Left renal pelvis (tissue), 4 donors: ENCODE results near the gene ADAMTS20. TPM values are rescaled to one million over a fixed set of nuclear protein-coding genes. Genes with fewer than 3 reads are reported as not detected.
A peak's percentile ranks its signal among the peaks of the same experiment; 100 is the strongest.

ENCODE experiments used
- DNase-seq, 4 donors: peaks; one replicate each; pipeline ENCODE4 v3.0.0-alpha.2; 2013; ENCODE audit warnings: low read depth in 4 of 4, low spot score in 3 of 4
- polyA plus RNA-seq, 4 donors: library from polyadenylated mRNA; unstranded; fragments of 120-200 nt; gene quantifications; one replicate each; pipeline ENCODE4 v1.2.1, GENCODE V29; 2013; ENCODE audit not compliant: insufficient read length in 4 of 4

Gene ADAMTS20
- polyA plus RNA-seq, 4 donors: 0.35 to 0.99 (median 0.75) TPM

DNA sequence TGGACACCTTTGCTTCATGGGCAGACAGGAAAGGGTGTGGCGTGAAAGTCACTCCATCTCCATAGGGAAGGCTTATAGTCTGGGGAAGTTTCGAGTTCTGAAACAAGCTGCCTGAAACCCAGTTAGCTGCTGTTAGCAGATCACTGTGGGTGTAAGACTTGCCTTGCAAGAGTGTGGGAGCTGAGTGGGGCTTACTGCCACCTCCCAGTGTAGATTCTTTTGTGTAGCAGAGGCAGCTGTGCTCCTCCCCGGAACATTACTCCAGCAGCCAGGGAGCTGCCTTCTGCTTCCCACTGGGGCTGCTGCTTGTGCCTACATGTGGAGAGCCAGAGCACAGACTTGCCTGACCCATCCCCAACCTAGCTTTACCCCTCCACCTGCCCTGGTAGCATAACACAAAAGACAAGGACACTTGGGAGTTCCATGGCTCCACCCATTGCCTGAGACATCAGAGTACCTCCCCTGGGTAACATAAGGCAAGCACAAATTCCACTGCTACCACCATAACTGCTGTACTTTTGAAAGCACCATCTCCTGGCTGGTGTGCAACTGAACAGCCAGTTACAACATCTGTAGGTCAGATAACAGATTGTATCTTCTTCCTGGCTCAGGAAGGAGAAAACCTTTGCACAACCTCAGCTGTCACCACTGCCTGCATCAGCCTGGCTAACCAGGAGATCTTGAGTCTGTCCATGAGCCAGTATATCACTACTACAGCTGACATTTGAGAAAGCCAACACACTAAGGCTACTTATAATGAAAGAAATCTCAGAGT, 69.5 kb downstream of the ADAMTS20 start:
- DNase-seq: no peak

- no peak for DNase-seq
These were observed 71.4 kb downstream of the ADAMTS20 start for GRCh38 chr12:43480591-43480990.

- no peak for DNase-seq
These were observed 89.3 kb downstream of the ADAMTS20 start for GRCh38 chr12:43462741-43463140.

GRCh38 chr12:43462080-43462479, 89.9 kb downstream of the ADAMTS20 start:
- no peak for DNase-seq

DNA sequence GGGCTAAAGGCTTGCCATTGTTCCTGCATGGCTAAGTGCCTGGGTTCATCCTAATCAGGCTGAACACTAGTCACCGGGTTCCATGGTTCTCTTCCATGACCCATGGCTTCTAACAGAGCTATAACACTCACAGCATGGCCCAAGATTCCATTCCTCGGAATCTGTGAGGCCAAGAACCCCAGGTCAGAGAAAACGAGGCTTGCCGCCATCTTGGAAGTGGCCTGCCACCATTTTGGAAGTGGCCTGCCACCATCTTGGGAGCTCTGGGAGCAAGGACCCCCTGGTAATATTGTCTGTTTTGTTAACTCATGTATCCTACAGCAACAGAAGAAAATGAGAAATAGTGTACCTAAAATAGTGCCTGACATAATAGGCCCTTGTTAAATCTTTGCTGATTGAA, 92.7 kb downstream of the ADAMTS20 start:
- DNase-seq: no peak

GRCh38 chr12:43453761-43454160, 98.2 kb downstream of the ADAMTS20 start:
- DNase-seq: no peak

DNA sequence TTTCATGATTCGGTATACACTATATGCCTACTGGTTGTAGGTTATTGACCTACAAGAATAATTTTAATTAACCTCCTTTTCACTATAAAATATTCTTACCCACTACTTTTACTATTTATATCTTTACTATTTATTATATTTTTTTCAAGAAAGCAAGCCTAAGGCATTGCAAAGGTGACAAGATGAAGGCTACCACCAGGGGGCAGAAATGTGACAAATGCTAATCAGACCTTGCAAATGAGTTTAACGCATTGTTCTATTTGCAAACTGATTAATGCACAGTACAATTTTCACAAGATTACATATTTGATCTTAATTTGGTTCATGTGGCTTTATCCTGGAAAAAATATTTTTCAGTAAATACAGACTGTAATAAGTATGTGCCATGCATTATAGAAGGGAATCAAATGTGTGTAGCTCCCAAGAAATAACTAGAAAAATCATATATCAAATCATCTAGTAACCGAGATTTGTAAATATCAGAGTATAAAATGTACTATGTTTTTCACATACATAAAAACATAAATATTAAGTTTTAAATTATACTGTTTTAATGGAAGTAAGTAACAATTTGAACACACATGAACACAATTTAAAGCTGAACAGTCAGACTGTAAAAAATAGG, 107.0 kb downstream of the ADAMTS20 start:
- peak in 3 of 4 donors; percentile 5 to 16 (median 15) for DNase-seq

GRCh38 chr12:43436597-43436996, 115.4 kb downstream of the ADAMTS20 start:
- DNase-seq: no peak

DNA sequence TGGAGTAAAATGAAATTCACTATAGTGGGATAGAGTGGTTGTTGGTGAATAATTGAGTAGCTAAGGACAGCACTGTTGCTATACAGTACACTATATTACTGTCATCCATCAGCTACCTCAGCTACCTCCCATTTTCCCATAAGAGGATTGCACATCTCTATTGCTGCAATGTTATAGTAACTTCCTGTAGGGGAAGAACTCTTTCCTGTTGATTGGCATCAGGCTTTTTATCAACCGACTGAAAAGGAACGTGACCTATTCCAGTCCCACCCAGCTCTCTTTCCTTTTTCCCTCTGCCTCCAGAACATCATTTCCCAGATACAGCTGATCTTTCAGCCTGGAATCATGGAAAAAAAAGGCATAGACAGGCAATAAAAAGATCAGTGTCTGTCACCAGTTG, 117.4 kb downstream of the ADAMTS20 start:
- DNase-seq: no peak

- no peak for DNase-seq
These were observed 123.9 kb downstream of the ADAMTS20 start for GRCh38 chr12:43428088-43428600.

GRCh38 chr12:43425361-43425760, 126.6 kb downstream of the ADAMTS20 start:
- no peak for DNase-seq

DNA sequence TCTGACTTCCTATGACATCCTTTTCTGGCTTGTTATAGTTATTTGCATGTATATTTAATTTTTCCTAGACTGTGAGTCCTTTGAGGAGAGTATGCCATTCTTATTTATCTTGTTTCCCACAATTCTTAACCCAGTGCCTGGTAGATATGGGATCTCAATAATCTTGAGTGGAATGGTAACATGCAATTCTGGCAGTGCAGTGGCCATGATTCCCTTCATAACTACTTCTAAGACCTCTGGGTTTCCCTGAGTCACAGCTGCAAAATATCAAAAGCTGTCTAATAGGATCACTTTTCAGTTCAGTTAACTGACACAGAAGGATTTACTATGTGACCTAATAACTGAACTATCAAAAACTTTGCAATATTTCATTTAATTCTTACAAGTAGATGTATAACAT, 135.0 kb downstream of the ADAMTS20 start:
- DNase-seq: no peak

DNA sequence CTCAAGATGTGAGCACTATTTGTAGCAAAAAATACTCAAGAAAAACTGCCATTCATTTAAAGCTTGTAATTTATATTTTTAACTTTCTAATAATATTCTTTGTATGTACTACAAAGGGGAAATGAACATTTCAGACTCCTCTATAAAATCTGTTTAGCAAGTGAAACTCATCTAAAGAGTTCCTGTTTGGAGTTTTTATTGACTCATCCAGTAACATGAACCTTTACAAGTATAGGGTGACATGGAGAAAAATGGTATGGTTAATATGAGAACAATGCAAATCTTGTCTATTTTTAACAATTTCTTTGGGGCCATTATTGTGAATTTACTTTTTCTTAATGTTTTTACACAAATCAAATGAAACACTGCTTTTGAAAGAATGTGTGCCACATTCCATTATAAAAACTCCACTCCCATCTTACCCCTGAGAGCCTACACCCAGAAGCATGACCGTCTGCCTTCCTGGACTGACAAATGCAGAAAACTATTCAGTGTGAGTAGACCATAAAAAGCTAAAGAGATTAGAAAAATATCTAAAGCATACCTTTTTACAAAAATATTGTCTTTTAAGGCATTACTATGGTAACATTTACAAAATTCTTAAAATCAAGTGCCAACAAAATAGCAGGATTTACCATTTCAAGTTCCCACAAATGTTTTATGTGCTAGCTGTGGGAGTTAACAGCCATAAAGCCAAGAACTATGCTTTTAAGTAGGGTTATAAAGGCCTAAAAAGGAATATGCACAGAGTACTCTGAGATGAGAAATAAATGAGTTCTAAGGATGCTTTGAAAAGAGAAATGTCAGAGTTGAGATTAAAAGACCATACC, 144.0 kb downstream of the ADAMTS20 start:
- peak in 1 of 4 donors; percentile 9 for DNase-seq

DNA sequence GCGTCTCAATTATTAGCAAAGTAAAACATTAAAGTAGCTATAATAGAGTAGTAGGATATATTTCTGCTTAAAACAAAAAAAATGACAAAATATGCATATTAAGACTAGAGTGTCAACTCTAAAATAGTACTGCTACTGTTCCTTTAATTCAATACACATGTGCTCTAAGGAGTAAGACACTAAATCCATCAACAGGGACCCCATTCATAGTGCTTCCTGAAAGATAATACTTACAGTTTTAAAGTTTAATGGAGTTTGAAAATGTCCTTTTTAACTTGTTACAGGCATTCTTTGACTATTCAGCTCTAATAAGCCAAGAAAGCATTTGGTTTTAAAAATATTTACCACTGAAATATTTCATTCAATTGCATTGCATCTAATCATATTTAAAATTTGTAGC, 145.2 kb downstream of the ADAMTS20 start:
- DNase-seq: peak in 1 of 4 donors; percentile 1

DNA sequence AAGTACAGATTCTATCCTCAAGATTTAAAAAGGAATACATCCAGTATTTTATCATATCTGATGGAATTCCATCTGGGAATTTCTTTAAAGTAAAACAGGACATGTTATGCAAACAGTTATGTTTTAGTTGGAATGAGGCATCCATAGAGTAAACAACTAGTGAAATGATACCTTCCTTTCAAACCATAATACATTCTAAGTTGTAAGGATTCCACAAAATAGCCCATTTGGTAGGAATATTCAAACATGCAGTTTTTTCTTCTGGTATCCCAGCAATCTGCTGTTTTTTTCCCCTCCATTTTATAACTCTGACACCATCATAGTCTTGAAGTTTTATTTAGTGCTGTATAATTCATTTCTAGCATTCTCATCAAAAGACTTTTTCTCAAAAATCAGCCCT, 149.6 kb downstream of the ADAMTS20 start:
- DNase-seq: no peak

DNA sequence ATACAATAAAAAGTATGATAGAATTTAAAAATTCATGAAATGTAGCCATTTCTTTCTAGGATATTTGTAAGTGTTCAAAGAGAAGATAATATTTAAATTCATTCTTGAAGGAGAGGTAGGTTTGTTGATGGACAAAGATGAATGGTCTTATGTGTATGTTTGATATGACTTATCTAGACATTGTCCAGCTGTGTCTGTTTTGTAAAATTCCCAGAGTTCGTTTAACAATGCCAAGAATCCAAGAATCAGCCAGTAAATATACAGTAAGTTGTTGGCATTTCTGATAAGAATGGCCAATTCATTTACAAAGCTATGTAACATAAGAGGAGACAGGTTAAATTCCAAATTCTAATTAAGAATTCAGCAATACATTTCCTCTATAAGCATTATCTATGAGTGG, 150.9 kb downstream of the ADAMTS20 start:
- no peak for DNase-seq

GRCh38 chr12:43396671-43397070, 155.3 kb downstream of the ADAMTS20 start:
- DNase-seq: no peak

DNA sequence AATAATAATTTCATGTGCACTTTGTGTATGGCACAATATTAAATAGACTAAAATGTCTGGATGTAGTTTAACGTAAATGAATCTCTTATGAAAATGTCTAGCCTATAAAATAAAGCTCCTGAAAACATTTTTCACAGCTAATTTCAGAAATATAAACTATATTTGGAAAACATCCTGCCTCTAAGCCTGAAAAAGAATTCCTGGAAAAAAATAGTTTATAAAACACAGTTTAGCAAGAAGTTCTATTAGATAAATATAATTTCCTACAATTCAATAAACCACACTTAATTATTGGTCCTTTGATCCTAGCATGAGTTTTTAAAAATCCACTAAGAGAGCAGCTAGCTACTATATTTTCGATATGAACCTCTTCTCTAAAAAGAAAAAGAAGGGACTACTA, 159.9 kb downstream of the ADAMTS20 start:
- no peak for DNase-seq

- DNase-seq: no peak
These were observed 170.1 kb downstream of the ADAMTS20 start for GRCh38 chr12:43381879-43382278.

- DNase-seq: no peak
These were observed 173.6 kb downstream of the ADAMTS20 start for GRCh38 chr12:43378448-43378847.

DNA sequence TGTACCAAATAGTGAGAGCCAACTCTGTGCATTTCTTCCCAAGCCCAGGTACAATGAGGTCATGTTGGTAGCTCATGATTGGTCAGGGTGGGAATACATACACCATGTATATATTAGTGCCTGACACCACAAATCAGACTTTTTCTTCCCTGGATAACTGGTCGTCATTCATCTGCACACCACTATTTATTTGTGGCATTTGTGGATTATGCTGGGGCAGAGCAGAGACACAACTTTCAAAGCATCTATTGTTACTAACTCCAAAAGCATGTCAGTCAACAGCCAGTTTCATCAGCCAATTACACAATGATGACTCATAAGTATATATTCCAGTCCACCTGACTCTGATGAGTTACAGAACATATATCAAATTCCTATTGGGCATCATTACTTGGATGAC, 181.7 kb downstream of the ADAMTS20 start:
- no peak for DNase-seq
